ENCODE measurements around the gene NAIF1.
"Not testable (repeated sequence)": the region's sequence is repeated elsewhere in the genome, so short reads cannot be mapped to it uniquely, and the experiment has no call there.

The NAIF1 gene

GRCh38 chr9:128057724-128058409, 9.3 kb downstream of the NAIF1 start:
- no peak for DNase-seq

DNA sequence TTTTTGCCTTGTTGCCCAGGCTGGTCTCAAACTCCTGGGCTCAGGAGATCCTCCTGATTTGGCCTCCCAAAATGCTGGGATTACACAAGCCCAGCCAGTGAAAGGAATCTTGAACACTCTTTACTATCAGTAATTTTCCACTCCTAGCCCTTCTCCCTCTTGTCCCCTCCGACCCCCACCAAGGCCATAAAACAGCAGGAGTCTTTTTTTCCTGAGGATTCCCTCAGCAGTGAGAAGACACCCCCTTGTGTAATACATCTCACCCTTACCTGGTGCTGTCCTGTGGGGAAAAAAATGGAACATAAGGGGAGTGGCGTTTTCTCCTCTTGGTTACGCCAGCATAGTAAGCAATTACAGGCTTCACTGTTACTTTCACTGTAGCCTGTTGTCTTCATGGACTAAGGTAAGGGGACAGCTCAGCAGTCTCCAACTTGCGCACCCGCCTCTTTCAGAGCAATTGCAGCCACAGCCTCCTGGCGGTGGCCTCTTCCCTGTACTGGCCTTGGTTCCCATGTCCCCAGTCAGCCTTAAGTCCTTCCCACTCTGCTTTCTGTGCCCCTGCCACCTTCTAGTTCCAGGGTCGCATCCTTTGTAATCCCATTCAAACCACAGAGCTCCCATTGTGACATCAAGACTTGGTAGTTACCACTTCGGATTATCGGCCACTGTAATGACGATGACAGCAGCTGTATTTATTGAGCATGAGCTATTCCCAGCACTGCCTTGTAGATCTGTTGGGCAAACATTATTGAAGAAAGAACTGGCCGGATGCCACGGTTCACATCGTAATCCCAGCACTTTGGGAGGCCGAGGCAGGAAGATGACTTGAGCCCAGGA, 10.0 kb downstream of the NAIF1 start:
- DNase-seq = no peak

- no peak for DNase-seq
Measured at GRCh38 chr9:128056086-128056485, 11.0 kb downstream of the NAIF1 start.

DNA sequence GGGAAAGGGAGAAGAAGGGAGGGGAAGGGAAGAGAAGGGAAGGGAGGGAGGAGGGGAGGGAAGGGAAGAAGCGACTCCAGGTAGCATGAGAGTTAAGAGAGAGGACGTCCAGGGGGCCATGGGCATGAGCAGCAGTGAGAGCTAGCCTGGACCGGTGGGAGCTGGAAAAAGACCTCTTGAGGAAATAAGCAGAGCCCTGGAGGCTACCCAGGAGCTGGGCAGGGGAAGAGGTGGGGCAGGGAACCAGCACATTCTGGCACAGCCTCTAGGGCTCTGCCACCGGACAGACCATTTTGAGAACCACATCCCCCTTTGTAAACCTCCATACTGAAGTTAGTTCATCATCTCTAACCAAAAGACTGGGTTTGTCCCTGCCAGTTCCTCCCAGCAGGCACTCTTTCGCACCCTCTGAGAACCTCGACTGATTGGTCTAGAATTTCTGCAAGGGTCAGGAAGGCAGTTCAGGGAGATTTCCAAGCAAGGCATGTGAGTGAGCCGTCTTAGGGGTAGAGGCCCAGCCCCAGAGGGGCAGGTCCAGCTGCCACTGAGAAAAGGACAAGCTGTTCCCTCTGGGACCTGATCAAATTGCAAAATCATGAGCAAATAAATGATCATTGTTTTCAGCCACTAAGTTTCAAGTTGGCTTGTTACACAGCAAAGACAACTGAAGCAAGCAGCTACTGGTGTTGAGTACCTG, 11.6 kb downstream of the NAIF1 start:
- no peak for DNase-seq

GRCh38 chr9:128054087-128054486, 13.0 kb downstream of the NAIF1 start:
- DNase-seq = no peak

DNA sequence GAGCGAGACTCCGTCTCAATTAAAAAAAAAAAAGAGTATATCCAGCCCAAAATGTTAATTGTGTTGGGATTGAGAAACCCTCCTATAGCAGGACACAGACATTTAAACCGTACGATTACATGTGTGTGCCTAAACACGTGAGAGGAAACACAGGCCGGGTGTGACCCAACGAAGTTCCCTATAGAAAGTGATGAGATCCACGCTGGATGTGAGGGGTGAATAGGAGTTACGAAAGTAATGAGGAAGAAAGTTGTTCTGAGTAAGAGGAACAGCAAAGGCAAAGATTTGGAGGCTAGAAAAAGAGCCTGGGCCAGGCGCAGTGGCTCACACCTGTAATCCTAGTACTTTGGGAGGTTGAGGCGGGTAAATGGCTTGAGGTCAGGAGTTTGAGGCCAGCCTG, 13.6 kb downstream of the NAIF1 start:
- no peak for DNase-seq

GRCh38 chr9:128051932-128052709, 15.0 kb downstream of the NAIF1 start:
- DNase-seq = no peak

DNA sequence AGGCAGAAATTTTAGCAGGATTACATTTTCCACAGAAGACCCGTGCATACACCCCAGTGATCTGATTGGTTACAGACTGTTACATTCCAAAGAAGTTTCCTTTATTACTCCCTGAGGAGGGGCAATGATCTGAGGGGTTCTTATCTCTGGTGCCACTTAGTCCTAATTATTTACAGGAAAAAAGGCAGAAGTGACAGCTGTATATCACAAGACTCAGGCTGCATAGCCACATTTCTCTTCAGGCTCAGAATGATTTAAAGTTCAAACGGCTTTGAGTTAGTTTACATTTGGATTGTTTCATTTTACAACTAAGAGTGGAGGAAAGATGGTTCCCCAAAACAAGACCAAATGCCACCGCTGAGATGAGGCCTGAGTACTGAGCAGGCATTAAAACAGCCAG, 17.3 kb downstream of the NAIF1 start:
- no peak for DNase-seq

GRCh38 chr9:128048663-128049062, 18.5 kb downstream of the NAIF1 start:
- DNase-seq = no peak

GRCh38 chr9:128047231-128047630, 19.9 kb downstream of the NAIF1 start:
- no peak for DNase-seq

DNA sequence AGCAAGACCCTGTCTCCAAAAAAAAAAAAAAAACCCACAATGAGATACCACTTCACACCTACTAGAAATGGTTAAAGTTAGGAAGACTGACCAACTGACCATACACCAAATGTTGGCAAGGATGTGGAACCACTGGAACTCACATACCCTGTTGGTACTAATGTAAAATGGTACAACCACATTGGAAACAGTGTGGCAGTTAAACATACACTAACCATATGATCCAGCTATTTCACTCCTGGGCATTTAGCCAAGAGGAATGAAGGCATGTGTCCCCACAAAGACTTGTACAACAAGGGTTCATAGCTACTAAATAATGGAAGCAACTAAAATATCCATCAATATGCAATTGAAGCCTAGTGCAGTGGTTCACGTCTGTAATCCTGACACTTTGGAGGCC, 21.3 kb downstream of the NAIF1 start:
- DNase-seq = peak; percentile 2

- not testable (repeated sequence) for DNase-seq
Measured at GRCh38 chr9:128045409-128045808, 21.7 kb downstream of the NAIF1 start.

- DNase-seq = no peak
Measured at GRCh38 chr9:128043467-128043868, 23.7 kb downstream of the NAIF1 start.

GRCh38 chr9:128042043-128042442, 25.1 kb downstream of the NAIF1 start:
- no peak for DNase-seq

- not testable (repeated sequence) for DNase-seq
Measured at GRCh38 chr9:128040783-128041182, 26.3 kb downstream of the NAIF1 start.

DNA sequence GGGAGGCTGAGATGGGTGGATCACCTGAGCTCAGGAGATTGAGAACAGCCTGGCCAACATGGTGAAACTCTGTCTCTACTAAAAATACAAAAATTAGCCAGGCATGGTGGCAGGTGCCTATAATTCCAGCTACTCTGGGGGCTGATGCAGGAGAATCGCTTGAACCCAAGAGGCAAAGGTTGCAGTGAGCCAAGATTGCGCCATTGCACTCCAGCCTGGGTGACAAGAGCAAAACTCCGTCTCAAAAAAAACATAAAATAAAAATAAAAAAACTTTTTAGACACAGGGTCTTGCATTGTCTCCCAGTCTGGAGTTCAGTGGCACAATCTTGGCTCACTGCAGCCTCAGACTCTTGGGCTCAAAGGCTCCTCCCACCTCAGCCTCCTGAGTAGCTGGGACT, 30.6 kb downstream of the NAIF1 start:
- DNase-seq = not testable (repeated sequence)

DNA sequence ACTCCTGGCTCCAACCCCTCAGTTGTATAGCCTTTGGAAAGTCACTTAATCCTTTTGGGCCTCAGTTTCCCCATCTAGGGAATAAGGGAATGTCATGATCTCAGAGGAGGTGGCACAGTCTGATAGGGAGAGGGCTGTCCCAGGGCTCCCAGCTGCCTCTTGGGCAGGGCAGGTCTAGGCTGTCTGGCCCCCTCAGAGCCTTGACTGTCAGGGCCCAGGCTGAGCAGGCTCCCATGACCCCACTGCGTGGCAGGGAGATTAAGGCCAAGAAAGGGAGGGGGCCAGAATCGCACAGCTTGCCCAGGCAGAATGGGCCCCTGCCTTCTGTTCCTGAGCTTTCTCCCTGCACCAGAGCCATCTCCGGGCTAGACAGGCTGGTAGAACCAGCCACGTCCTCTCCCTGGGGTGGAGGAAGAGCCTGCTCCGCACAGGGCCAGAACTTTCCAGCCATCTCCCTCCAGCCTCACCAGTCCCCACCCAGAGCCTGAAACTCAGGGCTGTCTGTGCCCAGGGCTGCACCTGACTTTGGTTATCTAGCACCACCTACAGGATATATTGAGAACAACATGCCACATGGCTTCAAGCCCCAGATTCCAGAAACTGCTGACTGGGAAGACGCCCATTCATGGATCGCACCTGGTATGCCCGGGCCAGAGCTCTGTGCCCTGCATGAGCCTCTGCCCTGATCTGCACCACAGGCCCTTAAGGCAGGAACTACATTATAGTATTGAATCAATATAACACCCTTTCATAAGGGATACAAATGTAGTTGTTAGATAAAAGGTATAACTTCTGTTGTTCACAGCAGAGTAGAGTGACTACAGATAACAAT, 32.1 kb downstream of the NAIF1 start:
- DNase-seq = peak; percentile 81

DNA sequence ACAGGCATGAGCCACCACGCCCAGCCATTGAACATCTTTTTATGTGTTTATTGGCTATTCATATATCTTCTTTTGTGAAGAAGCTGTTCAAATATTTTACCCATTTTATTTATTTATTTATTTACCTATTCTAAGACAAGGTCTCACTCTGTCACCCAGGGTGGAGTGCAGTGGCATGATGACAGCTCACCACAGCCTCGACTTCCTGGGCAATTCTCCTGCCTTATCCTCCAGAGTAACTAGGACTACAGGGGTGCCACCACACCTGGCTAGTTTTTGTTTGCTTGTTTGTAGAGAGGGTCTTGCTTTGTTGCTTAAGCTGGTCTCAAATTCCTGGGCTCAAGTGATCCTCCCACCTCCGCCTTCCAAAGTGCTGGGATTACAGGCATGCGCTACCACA, 33.5 kb downstream of the NAIF1 start:
- no peak for DNase-seq

- no peak for DNase-seq
Measured at GRCh38 chr9:128027705-128028104, 39.4 kb downstream of the NAIF1 start.

DNA sequence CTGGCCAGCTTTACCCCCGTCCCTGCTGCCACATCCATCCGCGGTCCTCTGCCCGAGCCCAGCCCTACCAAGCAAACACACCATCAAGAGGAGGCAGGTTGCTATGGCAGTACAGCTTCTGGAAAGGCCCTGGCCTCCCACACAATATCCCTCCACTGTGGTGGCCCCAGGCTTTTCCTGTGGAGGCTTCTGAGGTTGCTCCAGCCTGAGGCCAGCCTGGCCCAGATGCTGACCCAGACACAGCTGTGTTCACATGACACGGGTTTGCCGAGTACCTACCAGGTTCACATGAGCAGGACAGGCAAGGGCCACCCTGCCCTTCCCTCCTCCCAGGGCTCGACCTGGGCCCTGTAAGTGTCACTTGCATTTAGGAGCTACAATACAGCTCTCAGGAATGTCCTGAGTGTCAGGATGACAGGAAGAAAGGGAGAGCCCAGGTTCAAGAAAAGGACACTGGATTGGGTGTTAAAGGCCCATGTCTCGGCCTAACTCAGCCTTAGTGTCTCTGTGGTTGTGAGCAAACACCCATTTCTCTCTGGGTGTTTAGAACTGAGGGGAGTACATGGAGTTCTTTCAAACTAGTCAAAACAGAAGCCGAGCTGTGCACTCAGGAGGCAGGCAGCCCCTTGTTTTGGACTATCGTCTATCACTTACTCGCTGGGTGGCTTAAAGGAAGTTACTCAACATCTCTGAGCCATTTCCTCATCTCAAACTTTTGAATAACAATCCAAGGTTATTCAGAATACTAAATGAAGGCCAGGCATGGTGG, 40.2 kb downstream of the NAIF1 start:
- DNase-seq = no peak

- no peak for DNase-seq
Measured at GRCh38 chr9:128026255-128026772, 40.8 kb downstream of the NAIF1 start.
